ENCODE data around the gene RPTOR.

Gene RPTOR

DNA sequence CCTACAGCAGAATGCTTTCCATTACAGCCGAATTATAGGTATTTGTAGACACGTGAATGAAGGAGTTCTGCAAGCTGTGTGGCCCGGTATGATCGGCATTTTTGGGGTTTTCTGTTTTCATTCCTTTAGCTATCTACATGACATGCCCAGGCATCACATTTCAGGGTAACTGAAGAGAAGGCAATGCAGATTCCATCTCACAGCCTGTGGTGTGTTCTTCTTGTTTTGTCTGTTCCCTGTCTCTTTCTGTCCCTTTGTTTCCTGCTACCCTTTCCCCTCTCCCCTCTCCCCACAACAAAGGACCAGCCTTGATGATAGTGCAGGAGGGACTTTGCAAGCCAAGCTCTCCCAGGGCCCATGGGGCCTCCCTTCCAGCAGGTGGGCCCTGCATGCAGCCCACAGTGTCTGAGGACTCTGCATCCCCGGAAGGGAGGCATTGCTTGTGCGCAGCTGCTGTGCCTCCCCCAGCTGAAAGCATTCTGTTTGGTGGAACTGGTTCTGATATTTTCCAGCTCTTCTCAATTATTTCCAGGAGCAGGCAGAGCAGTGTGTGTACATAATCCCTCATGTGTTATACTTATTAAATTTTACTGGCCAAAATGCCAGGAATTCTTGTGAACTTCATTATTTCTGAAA lies 207.4 kb downstream of the RPTOR start:
- DNase-seq: no peak

DNA sequence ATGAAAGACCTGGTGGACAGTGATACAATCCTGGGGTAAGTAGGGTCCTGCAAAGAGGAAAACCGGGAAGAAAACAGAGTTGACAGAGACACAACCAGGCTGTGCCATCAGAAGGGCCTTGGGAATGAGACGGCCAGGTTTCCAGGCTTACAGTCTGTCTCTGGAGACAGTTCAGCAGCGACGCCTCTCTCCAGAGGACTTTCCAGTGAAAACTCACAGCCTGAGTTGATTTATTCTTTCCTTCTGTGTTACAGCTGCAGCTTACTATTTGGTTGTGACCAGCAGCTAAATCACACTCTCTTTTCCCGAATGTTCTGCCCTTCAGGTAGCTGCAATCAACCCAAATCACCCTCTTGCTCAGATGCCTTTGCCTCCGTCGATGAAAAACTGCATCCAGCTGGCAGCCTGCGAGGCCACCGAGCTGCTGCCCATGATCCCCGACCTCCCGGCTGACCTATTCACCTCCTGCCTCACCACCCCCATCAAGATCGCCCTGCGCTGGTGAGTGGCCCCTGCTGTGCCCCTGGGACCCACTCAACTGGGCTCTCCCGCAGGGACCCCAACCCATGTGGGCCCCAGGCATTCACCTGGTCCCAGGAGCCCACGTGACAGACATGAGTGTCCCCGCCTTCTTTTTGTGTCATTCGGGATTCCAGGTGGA lies 209.2 kb downstream of the RPTOR start:
- no peak for DNase-seq

DNA sequence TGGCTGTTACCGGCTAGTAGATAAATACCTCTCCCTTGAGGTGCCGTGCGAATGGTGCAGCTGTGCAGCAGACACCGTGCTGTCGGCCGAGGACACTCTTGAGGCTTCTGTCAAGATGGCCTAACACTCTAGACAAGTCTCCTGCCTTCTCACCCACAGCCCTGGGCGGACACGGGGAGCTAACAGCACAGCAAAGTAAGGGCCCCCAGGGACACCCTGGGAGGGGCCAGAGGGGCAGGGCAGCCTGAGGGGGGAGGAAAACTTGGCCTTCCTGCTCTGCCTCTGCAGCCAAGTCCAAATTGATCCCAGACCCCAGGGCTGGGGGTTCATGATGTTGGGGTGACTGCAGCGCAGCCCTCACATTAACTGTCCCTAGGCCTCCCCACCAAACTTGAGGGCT lies 210.2 kb downstream of the RPTOR start:
- DNase-seq: no peak

DNA sequence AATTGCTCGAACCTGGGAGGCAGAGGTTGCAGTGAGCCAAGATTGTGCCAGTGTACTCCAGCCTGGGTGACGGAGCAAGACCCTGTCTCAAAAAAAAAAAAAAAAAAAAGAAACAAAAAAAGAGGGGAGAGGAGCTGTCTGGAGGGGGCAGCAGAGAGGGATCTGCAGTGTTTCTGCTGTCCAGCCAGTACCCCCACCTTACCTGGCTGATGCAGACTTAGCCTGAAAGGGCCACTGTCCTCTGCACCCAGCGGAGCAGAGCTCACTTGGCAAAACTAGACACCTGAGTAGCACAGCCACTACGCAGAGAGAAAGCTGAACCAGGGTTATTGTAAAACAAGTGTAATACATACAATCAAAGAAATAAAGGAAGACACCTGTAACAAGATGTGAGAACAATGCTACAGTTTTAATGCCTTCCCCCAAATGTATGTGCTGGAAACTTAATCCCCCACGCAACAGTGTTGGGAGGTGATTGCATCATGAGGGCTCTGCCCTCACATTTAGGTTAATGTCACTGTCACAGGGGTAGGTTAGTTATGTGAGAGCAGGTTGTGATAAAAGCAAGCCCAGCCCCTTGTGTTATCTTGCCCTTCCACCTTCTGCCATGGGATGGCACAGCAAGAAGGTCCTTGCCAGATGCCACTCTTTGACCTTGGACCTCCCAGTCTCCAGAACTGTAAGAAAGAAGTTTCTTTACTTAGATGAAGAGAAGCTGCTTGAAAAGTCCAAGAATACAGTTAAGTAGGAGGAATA lies 211.2 kb downstream of the RPTOR start:
- DNase-seq: no peak

DNA sequence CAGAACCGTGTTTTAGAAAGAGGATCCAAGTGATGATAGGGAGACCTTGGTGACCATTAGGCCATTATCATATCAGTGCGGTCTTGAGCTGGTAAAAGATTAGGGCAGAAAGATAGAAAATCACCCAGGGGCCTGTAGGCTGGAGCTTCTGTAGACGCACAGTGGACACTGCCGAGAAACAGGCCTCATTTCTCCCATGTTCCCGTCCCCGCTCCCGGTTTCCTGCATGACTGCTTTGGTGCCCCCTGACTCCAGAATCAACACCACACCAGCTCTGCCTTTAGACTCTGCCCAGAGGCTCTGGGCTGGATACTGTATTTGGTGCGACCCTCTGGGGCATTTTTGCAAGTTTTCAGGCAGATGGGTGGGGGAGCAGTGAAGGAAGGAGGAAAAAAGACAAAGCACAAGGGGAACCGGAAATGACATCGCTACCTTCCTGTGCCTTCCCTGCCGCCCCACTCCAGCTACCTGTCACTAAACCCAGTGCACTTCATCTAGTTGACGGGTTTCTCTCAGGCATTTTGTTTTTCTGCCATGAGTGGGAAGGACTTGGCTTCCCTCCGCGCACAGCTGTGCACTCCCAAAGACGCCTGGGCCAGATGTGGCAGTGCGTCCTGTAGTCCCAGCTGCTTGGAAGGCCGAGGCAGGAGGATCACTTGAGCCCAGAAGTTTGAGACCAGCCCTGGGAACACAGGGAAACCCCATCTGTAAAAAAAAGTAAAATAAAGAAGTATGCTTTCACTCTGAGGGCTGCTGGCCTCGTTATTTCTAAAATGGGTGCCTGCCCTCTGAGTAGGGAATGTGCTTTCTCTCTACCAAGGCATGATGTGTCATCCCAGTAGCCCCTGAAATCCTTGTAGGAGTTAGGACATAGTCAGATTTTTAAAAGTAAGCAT lies 214.1 kb downstream of the RPTOR start:
- DNase-seq: peak; percentile 47

DNA sequence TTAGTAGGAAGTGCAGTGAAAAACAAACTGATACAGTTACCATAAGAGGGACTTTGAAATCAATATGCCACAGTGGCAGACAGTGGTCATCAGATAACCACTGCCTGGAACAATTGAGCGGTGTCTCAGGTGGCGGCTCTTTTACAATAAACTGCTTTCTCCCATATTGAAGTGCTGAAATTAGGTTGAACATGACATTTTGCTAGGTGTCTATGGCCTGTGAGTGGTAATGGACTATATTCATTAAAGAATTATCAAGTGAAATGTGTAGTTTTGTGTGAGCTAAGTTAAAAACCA lies 214.7 kb downstream of the RPTOR start:
- no peak for DNase-seq

DNA sequence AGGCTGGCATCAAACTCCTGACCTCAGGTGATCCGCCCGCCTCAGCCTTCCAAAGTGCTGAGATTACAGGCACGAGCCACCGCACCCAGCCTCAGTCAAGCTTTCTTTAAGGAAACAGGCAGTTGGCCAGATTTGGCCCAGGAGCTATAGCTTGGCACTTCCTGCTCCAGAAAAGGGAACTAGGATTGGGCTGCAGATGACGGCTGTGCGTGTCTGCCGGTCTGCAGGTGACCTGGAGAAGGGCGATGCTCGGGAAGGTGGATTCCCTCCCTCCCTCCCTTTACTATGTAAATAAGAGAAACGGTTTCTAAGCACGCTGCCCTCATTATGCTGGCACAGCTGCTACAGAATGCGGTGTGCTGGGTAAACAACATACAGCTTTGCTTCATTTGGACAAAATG lies 215.9 kb downstream of the RPTOR start:
- no peak for DNase-seq

GRCh38 chr17:80761110-80761871 lies 216.7 kb downstream of the RPTOR start:
- DNase-seq: peak; percentile 86

GRCh38 chr17:80762076-80762475 lies 217.4 kb downstream of the RPTOR start:
- no peak for DNase-seq

DNA sequence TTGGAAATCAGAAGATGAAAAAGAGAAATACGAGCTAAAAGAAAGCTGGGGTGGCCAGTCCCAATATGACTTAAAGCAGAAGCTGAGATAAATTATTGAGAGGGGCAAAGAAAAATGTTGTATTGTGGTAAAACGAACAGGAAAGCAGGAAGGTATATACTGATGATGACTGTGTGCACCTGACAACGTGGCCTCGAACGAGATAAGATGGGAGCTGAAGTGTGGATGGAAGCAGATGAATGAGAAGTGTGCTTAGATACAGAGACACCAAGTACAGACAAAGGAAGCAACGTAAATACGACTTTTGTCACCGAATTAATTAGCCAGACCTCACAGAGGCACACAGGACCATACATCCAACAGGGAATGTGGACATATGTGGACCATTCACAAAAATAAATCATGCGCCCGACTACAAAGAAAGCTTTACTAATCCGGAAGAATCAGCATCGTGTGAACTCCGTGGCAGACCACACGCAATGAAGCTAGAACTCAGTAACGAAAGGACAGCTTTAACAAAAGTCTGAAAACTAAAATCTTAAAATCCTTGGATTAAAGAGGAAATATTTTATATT lies 218.7 kb downstream of the RPTOR start:
- no peak for DNase-seq

DNA sequence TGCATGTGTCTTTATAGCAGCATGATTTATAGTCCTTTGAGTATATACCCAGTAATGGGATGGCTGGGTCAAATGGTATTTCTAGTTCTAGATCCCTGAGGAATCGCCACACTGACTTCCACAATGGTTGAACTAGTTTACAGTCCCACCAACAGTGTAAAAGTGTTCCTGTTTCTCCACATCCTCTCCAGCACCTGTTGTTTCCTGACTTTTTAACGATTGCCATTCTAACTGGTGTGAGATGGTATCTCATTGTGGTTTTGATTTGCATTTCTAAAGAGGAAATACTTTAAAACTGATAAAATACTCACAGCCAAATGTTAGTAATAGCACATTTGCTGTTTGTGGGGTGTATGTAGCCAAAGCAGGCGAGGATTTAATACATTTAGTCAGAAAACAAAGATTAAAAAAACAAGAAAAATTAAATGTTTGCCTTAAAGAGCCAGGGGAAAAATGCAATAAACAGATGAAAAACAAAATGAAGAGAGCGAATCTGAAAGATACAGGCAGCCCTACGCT lies 220.0 kb downstream of the RPTOR start:
- DNase-seq: peak; percentile 60

GRCh38 chr17:80765241-80765961 lies 220.8 kb downstream of the RPTOR start:
- DNase-seq: no peak

DNA sequence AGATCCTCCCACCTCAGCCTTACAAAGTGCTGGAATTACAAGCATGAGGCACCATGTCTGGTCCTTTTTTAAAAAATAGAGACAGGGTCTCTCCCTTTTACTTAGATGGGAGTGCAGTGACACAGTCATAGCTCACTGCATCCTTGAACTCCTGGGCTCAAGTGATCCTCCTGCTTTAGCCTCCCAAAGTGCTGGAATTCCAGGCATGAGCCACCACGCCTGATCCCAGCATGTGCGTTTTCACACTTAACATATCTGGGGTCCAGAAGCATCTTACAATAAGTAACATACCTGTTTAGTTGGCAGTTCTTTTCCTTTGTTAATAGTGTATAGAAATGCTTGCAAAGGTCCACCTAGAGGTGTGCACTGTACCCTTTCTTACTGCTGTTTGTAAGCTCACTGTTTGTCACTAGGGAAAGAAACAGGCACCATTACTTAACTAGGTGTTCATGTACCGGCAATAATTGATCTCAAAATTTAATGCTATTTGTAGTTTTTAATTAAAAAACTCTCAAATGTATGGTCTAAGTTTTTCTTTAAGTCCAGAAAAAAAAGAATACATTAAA lies 221.7 kb downstream of the RPTOR start:
- no peak for DNase-seq

DNA sequence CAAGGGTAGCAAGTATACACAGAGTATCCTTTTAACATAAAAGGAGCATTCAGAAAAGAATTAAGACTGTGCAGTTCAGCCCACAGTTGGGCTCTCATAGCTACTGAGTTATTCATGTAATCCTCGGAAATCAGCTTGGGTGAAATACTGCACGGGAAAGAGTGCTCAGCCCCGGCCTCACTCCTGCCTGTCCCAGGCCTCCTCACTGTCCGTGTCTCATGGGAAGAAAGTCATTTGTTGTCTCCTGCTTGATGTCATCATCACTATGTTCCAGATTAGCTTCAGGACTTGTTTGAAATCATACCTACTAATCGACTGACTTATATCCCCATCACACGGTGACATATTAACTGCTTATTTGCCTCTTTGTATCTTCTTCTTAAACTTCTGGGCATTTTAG lies 223.8 kb downstream of the RPTOR start:
- DNase-seq: no peak

DNA sequence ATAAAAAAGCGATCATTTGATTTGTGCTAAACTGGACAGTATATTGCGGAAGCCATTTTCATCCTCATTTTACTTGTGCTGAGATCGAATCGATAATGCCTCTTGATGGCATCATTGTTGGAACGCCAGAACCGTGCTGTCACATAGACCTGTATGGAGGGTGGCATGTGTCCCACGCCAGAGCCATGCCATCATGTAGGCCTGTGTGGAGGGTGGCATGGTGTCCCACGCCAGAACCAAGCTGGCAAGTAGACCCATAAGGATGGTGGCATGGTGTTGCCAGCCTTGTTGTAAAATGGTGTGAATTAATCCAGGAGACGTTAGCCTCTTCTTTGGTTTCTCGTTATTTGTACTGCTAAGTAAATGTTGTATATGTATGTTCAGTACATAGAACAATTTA lies 224.3 kb downstream of the RPTOR start:
- no peak for DNase-seq

GRCh38 chr17:80769516-80769915 lies 224.9 kb downstream of the RPTOR start:
- no peak for DNase-seq

- no peak for DNase-seq
Measured at GRCh38 chr17:80769936-80770625, 225.4 kb downstream of the RPTOR start.

DNA sequence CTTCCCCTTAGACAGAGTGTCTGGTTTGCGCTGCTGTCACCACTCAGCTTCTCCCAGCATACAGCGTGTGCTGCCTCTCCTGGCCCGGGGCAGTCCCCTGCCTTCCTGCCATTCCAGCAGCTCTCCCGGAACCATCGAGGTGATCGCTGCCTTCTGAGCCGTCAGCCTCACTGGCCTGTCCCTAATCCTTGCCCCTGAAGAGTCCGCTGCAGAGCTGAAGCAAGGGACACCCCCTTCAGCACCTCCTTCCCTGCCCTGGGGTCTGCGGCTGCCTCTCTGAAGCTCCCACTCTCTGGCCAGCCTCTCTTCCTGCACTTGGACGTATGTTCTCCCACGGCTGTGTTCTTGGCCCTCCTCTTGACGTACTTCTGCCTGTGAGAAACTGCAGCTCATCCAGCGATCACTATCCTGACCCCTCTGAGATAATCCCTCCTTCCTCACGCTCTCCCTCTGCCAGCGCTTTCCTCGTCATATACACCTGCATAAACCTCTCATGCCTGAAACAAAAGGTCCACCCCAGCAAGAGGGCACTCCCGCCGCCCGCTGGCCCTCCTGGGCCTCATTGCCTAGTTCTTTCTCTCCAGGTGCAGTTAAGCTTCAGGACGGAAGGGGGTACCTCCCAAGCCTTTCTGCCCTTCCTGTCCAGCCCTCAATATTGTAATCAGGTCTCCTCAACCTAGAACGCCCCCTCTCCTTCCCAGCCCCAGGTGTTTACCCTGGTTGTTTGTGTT lies 226.4 kb downstream of the RPTOR start:
- DNase-seq: no peak

DNA sequence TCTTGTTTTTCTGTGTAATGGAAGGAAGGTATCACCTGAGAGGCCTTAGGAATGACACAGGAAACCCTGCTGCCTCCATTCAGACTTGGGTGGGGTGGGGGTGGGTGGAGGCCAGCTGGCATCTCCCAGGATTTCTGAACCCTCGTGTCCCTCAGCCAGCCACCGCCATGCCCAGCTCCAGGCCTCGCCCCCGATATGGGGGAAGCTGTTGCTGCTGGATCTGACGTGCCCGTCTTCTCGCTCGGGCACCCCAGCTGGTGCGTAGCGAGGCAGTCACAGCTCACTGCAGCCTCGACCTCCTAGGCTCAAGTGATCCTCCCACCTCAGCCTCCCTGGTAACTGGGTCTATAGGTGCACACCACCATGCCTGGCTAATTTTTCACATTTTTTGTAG lies 227.0 kb downstream of the RPTOR start:
- DNase-seq: no peak

DNA sequence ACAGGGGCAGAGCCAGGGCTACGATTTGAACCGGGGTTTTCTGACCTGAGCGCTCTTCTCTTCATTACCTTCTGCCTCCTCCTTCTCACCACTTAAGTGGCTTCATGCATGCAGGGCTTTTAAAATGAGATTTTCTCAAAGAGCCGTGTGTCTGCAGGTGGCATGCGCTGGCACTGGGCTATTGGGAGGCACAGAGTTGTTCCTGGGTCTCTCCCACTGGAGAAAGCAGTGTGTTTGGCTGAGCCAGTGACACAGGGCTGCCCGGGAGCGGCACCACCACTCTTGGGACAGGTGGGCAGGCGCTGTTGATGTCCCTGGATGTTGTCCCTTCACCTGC lies 228.2 kb downstream of the RPTOR start:
- no peak for DNase-seq

All from CD4-positive, alpha-beta T cell treated with Interleukin-4 for 4 hours (primary cell).